GM12878 (cell line): ENCODE data around the gene PCDHGA7.
"Not testable (repeated sequence)": the region's sequence is repeated elsewhere in the genome, so short reads cannot be mapped to it uniquely, and the experiment has no call there.

Experiments used
- ATF7 ChIP-seq: fragments of 450-650 bp; IDR thresholded peaks from 2 replicates; pipeline ENCODE4 v1.6.1; 2016; ENCODE audit warnings: low read depth, mild to moderate bottlenecking
- CTCF ChIP-seq, 3 experiments: IDR thresholded peaks in 2 of 3; conservative IDR thresholded peaks in 1 of 3; 2 replicates each; pipeline ENCODE4 v1.5.1; 2011; ENCODE audit warnings: low read depth in 3 of 3, low read length in 3 of 3, mild to moderate bottlenecking in 3 of 3, control low read depth in 2 of 3, moderate library complexity in 2 of 3, inconsistent platforms in 1 of 3, mixed read lengths in 1 of 3; ENCODE audit not compliant: control insufficient read depth in 2 of 3, insufficient read depth in 1 of 3; ENCODE audit errors: extremely low read depth in 1 of 3
- ESRRA ChIP-seq: IDR thresholded peaks from 2 replicates; pipeline ENCODE4 v1.6.1; 2012; ENCODE audit warnings: mild to moderate bottlenecking, low read length, improper control_type of control experiment
- FOXM1 ChIP-seq: IDR thresholded peaks from 2 replicates; pipeline ENCODE4 v1.6.1; 2012; ENCODE audit warnings: low read depth, mild to moderate bottlenecking, inconsistent platforms, low read length, moderate library complexity
- MYC ChIP-seq: IDR thresholded peaks from 2 replicates; pipeline ENCODE4 v1.6.1; 2011; ENCODE audit warnings: mild to moderate bottlenecking, low read length, moderate library complexity, inconsistent platforms; ENCODE audit not compliant: insufficient read depth, insufficient replicate concordance, insufficient read length, severe bottlenecking
- SIN3A ChIP-seq: IDR thresholded peaks from 2 replicates; pipeline ENCODE4 v1.6.1; 2012; ENCODE audit warnings: low read depth, low read length, improper control_type of control experiment
- SRF ChIP-seq, 2 experiments: IDR thresholded peaks; 2 replicates each; pipeline ENCODE4 v1.6.1; 2011; ENCODE audit warnings: low read depth in 2 of 2, low read length in 2 of 2, mild to moderate bottlenecking in 1 of 2, moderate library complexity in 1 of 2
- TCF12 ChIP-seq: IDR thresholded peaks from 2 replicates; pipeline ENCODE4 v1.6.1; 2011; ENCODE audit warnings: low read depth, mild to moderate bottlenecking, low read length
- YY1 ChIP-seq: IDR thresholded peaks from 2 replicates; pipeline ENCODE4 v1.6.1; 2011; ENCODE audit warnings: low read depth, mild to moderate bottlenecking, low read length

GRCh38 chr5:141394401-141395187 lies 12.1 kb downstream of the PCDHGA7 start:
- TF ChIP-seq CTCF (IDR thresholded peaks at IDR 0.05 in 2 of 3, conservative IDR thresholded peaks at IDR 0.05 in 1 of 3; ENCODE audit: control insufficient read depth in 2 of 3, extremely low read depth in 1 of 3, insufficient read depth in 1 of 3, low read depth in 3 of 3, low read length in 3 of 3); SRF (IDR thresholded peaks at IDR 0.05; ENCODE audit: low read depth in 2 of 2, low read length in 2 of 2); ATF7; MYC; ESRRA; SIN3A; YY1; FOXM1; TCF12: not testable (repeated sequence)
